ACC112 (cell line): ENCODE results near the gene SLC7A4.

Source experiments
- H2AFZ ChIP-seq: fragments of 200-600 bp; sonication (generic); one replicate; pipeline ENCODE4 v1.6.0; 2017; ENCODE audit warnings: antibody characterized with exemption, low read length; ENCODE audit not compliant: unreplicated experiment
- H3K27ac ChIP-seq: fragments of 200-600 bp; sonication (generic); 2 replicates; pipeline ENCODE4 v1.5.1; 2014; ENCODE audit warnings: low read depth, mild to moderate bottlenecking, antibody characterized with exemption, low read length, moderate library complexity
- H3K27me3 ChIP-seq: fragments of 200-600 bp; sonication (generic); 2 replicates; pipeline ENCODE4 v1.6.1; 2014; ENCODE audit warnings: mild to moderate bottlenecking, antibody characterized with exemption, low read length, moderate library complexity, mixed read lengths; ENCODE audit not compliant: insufficient read depth
- H3K36me3 ChIP-seq: fragments of 200-600 bp; sonication (generic); 2 replicates; pipeline ENCODE4 v1.6.1; 2016; ENCODE audit warnings: mild to moderate bottlenecking, antibody characterized with exemption, low read length, moderate library complexity, mixed read lengths; ENCODE audit not compliant: insufficient read depth
- H3K4me1 ChIP-seq: fragments of 200-600 bp; sonication (generic); one replicate; pipeline ENCODE4 v1.6.1; 2016; ENCODE audit warnings: low read length, mixed read lengths; ENCODE audit not compliant: insufficient read depth, unreplicated experiment, control insufficient read depth
- H3K4me3 ChIP-seq: fragments of 200-600 bp; sonication (generic); 2 replicates; pipeline ENCODE4 v1.5.1; 2014; ENCODE audit warnings: mild to moderate bottlenecking, low read depth, low read length
- H3K79me2 ChIP-seq: fragments of 200-600 bp; sonication (generic); one replicate; pipeline ENCODE4 v1.6.0; 2016; ENCODE audit warnings: low read length; ENCODE audit not compliant: control insufficient read depth, unreplicated experiment, insufficient read depth

Gene SLC7A4

GRCh38 chr22:20994128-20994901, 38.0 kb downstream of the SLC7A4 start:
- H3K36me3 ChIP-seq = no peaks in the 10 kb centered on the region
- no peak overlapping the region for H2AFZ ChIP-seq
- H3K27ac ChIP-seq = no peak overlapping the region
- H3K4me1 ChIP-seq = no peaks in the 10 kb centered on the region
- H3K27me3 ChIP-seq = no peaks in the 10 kb centered on the region
- no peak overlapping the region for H3K4me3 ChIP-seq
- no peaks in the 10 kb centered on the region for H3K79me2 ChIP-seq

- H3K36me3 ChIP-seq = no peaks in the 10 kb centered on the region
These were observed 38.8 kb downstream of the SLC7A4 start for GRCh38 chr22:20993304-20994127.

GRCh38 chr22:20992456-20993303, 39.7 kb downstream of the SLC7A4 start:
- no peaks in the 10 kb centered on the region for H3K4me1 ChIP-seq
- no peaks in the 10 kb centered on the region for H3K79me2 ChIP-seq
- H3K27ac ChIP-seq = no peak overlapping the region
- H3K36me3 ChIP-seq = no peaks in the 10 kb centered on the region
- no peak overlapping the region for H3K4me3 ChIP-seq
- no peaks in the 10 kb centered on the region for H3K27me3 ChIP-seq
- no peak overlapping the region for H2AFZ ChIP-seq

More at GRCh38 chr22:20993304-20994127, 38.8 kb downstream of the SLC7A4 start:
- H2AFZ ChIP-seq = no peak overlapping the region
- H3K4me3 ChIP-seq = no peak overlapping the region
- H3K27ac ChIP-seq = no peak overlapping the region
- no peaks in the 10 kb centered on the region for H3K4me1 ChIP-seq
- no peaks in the 10 kb centered on the region for H3K79me2 ChIP-seq
- no peaks in the 10 kb centered on the region for H3K27me3 ChIP-seq

- H3K36me3 ChIP-seq = no peaks in the 10 kb centered on the region
These were observed 40.3 kb downstream of the SLC7A4 start for GRCh38 chr22:20992056-20992442.

GRCh38 chr22:20991252-20992055, 40.9 kb downstream of the SLC7A4 start:
- Histone ChIP-seq H3K36me3 (no peaks in the 10 kb centered on the region), H3K79me2 (no peaks in the 10 kb centered on the region), H3K27ac (no peak overlapping the region), H3K27me3 (no peaks in the 10 kb centered on the region), H2AFZ (no peak overlapping the region), H3K4me1 (no peaks in the 10 kb centered on the region), H3K4me3 (no peak overlapping the region)

More at GRCh38 chr22:20992056-20992442, 40.3 kb downstream of the SLC7A4 start:
- Histone ChIP-seq H3K79me2 (no peaks in the 10 kb centered on the region), H3K27me3 (no peaks in the 10 kb centered on the region), H3K27ac (no peak overlapping the region), H3K4me3 (no peak overlapping the region), H2AFZ (no peak overlapping the region), H3K4me1 (no peaks in the 10 kb centered on the region)

- no peak overlapping the region for H3K4me3 ChIP-seq
- no peaks in the 10 kb centered on the region for H3K36me3 ChIP-seq
- H3K4me1 ChIP-seq = no peaks in the 10 kb centered on the region
- no peaks in the 10 kb centered on the region for H3K27me3 ChIP-seq
- H3K27ac ChIP-seq = no peak overlapping the region
- no peaks in the 10 kb centered on the region for H3K79me2 ChIP-seq
- no peak overlapping the region for H2AFZ ChIP-seq
These were observed 41.9 kb downstream of the SLC7A4 start for GRCh38 chr22:20990184-20991180.

GRCh38 chr22:20989323-20990138, 42.8 kb downstream of the SLC7A4 start:
- Histone ChIP-seq H3K79me2 (no peaks in the 10 kb centered on the region), H3K36me3 (no peaks in the 10 kb centered on the region), H3K4me1 (no peaks in the 10 kb centered on the region), H3K27ac (no peak overlapping the region), H3K27me3 (no peaks in the 10 kb centered on the region), H3K4me3 (no peak overlapping the region), H2AFZ (no peak overlapping the region)

GRCh38 chr22:20988573-20989322, 43.6 kb downstream of the SLC7A4 start:
- H3K27me3 ChIP-seq = no peaks in the 10 kb centered on the region
- H3K27ac ChIP-seq = no peak overlapping the region
- H3K36me3 ChIP-seq = no peaks in the 10 kb centered on the region
- H2AFZ ChIP-seq = no peak overlapping the region
- H3K79me2 ChIP-seq = no peaks in the 10 kb centered on the region
- no peaks in the 10 kb centered on the region for H3K4me1 ChIP-seq
- no peak overlapping the region for H3K4me3 ChIP-seq
